Lower lobe of right lung (tissue), 2 donors: ENCODE results near the gene U2AF1L4. TPM values are rescaled to one million over a fixed set of nuclear protein-coding genes. Genes with fewer than 3 reads are reported as not detected.

Source experiments
- ATAC-seq, 2 donors: fragments of 200-7000 bp; cut with Tn5 transposase; one replicate each; pipeline ENCODE4 v1.9.1; 2020 to 2022; ENCODE audit warnings: mild to moderate bottlenecking in 2 of 2, moderate library complexity in 2 of 2
- DNase-seq: peaks from one replicate; pipeline ENCODE4 v3.0.0-alpha.2; 2020
- H3K27ac ChIP-seq: fragments of 200-600 bp; one replicate; pipeline ENCODE4 v1.8.0; 2022
- H3K27me3 ChIP-seq: fragments of 200-600 bp; one replicate; pipeline ENCODE4 v1.8.0; 2022; ENCODE audit warnings: low read depth
- H3K36me3 ChIP-seq: fragments of 200-600 bp; one replicate; pipeline ENCODE4 v1.8.0; 2022; ENCODE audit warnings: mild to moderate bottlenecking
- H3K4me1 ChIP-seq: fragments of 200-600 bp; one replicate; pipeline ENCODE4 v1.8.0; 2022
- H3K4me3 ChIP-seq: fragments of 200-600 bp; one replicate; pipeline ENCODE4 v1.8.0; 2022; ENCODE audit warnings: mild to moderate bottlenecking
- H3K9me3 ChIP-seq: fragments of 200-600 bp; one replicate; pipeline ENCODE4 v1.8.0; 2022
- CTCF ChIP-seq: fragments of 200-600 bp; IDR thresholded peaks from one replicate; pipeline ENCODE4 v1.8.0; 2022; ENCODE audit warnings: antibody characterized with exemption, mild to moderate bottlenecking
- intact Hi-C: fragments of 100-400 bp; cut with DNase I; formaldehyde crosslinking; loops from one replicate; pipeline ENCODE4 v1.11.0; 2022
- long read RNA-seq: library from polyadenylated mRNA; unstranded; transcript quantifications from one replicate; pipeline ENCODE4 v2.0.0, GENCODE V29; 2021
- total RNA-seq: library from RNA; stranded (reverse); fragmentation: NEBNext Ultra II Directional; extraction: Animal tissue kit (Norgen Biotek cat#: 25700); gene quantifications from one replicate; pipeline ENCODE4 v1.2.1, GENCODE V29; 2021
- donor health status: DM: no; HTN: yes; CAD: no; lungs with severe emphysema.

The U2AF1L4 gene
- 20.3 TPM for total RNA-seq
- long read RNA-seq, partial matches to known transcripts: 5 of 12 reads
- long read RNA-seq, other reads (novel, unspliced or antisense): 5 of 12 reads

DNA sequence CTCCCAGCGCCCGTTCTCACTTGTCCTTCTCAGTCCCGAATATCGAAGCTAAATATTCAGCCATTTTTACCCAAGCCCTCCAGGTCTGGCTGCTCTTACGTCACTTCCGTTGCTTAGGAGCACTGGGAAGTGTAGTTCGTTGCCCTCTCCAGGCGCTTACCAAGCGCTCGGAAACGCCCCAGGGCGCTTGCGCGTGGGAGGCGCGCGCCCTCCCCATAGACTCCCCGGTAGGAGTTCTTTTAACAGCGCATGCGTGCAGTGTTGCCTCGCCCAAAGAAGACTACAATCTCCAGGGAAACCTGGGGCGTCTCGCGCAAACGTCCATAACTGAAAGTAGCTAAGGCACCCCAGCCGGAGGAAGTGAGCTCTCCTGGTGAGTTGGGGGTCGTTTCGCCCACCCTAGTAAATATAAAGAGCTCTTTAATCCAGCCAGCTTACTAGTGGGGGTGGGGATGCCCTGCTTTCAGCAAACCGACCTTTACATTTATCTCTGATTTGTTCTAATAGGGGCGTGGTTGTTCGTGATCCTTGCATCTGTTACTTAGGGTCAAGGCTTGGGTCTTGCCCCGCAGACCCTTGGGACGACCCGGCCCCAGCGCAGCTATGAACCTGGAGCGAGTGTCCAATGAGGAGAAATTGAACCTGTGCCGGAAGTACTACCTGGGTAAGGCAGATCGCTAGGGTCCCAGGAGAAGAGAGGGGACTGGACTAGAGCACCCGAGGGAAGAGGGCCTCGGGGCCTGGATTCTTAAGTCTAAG is at the start of gene U2AF1L4, which contains the start of gene PSENEN:
Gene U2AF1L4, minus strand, starts transcription at position 91 of the 759 bp plus-strand sequence. Its CDS starts 27 bp downstream, at position 64.
Gene PSENEN, plus strand, starts transcription at position 324 of the 759 bp plus-strand sequence. Its CDS starts 280 bp downstream, at position 604.
- DNase-seq (peak; percentile 98), ATAC-seq (peak; percentile 88 to 89)
- no peak for TF ChIP-seq CTCF
- H3K27ac ChIP-seq: peak within 1 kb of the TSS; percentile 100
- H3K27me3 ChIP-seq: no peaks in the 10 kb centered on the region
- H3K36me3 ChIP-seq: no peaks in the 10 kb centered on the region
- H3K9me3 ChIP-seq: no peaks in the 10 kb centered on the region
- H3K4me1 ChIP-seq: peaks cover 56% of the 10 kb centered on the region
- peak within 1 kb of the TSS; percentile 79 for H3K4me3 ChIP-seq
- intact Hi-C loops: no loop called here

- Histone ChIP-seq H3K4me1 (no peaks in the 10 kb centered on the region), H3K36me3 (no peaks in the 10 kb centered on the region), H3K27me3 (peaks cover 22% of the 10 kb centered on the region), H3K9me3 (no peaks in the 10 kb centered on the region), H3K4me3 (no peak overlapping the region), H3K27ac (no peak overlapping the region)
- DNase-seq: no peak
- intact Hi-C loops: no loop called here
- TF ChIP-seq CTCF: no peak
- ATAC-seq: no peak
Observed at GRCh38 chr19:35793381-35794165, 48.4 kb upstream of the U2AF1L4 start.

GRCh38 chr19:35792888-35793287 is 47.7 kb upstream of the U2AF1L4 start:
- Histone ChIP-seq H3K36me3 (no peaks in the 10 kb centered on the region), H3K9me3 (no peaks in the 10 kb centered on the region), H3K27ac (no peak overlapping the region), H3K27me3 (peaks cover 16% of the 10 kb centered on the region), H3K4me3 (no peak overlapping the region), H3K4me1 (no peaks in the 10 kb centered on the region)
- DNase-seq (no peak), ATAC-seq (no peak)
- intact Hi-C loops: no loop called here
- TF ChIP-seq CTCF: no peak

GRCh38 chr19:35792312-35792711 is 47.1 kb upstream of the U2AF1L4 start:
- Histone ChIP-seq H3K27ac (no peak overlapping the region), H3K9me3 (no peaks in the 10 kb centered on the region), H3K27me3 (peaks cover 12% of the 10 kb centered on the region), H3K4me1 (no peaks in the 10 kb centered on the region), H3K36me3 (no peaks in the 10 kb centered on the region), H3K4me3 (no peak overlapping the region)
- no peak for TF ChIP-seq CTCF
- intact Hi-C loops: no loop called here
- ATAC-seq (no peak), DNase-seq (no peak)

DNA sequence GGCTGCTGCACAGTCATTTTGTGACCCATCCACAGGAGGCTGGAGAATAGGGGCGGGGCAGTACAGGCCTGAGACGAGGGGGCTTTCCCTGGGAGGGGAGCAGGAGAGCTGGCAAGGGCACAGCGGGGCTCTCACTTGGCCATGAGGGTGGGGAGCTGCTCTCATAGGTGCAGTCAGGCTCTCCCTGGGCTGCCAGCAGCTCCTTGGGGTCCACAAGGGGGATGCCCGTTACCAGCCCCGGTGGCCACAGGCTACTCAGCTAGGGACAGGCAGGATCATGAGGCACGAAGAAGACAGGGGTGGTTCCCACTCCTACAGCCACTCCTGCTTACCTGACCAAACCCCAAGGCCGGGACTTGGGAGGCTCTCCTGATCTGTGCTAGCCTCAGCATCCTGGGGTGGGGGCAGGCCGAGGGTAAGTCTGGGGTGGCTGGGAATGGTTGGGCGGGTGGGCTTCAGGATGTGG is 46.6 kb upstream of the U2AF1L4 start:
- DNase-seq (no peak), ATAC-seq (no peak)
- Histone ChIP-seq H3K27me3 (peaks cover 7% of the 10 kb centered on the region), H3K27ac (no peak overlapping the region), H3K36me3 (no peaks in the 10 kb centered on the region), H3K4me3 (no peak overlapping the region), H3K9me3 (no peaks in the 10 kb centered on the region), H3K4me1 (no peaks in the 10 kb centered on the region)
- intact Hi-C loops: no loop called here
- TF ChIP-seq CTCF: no peak
